PFSK-1 (cell line): ENCODE data around the gene DGKB.

Experiments
- FOXP2 ChIP-seq: optimal IDR thresholded peaks from 2 replicates; pipeline ENCODE3; 2011; ENCODE audit warnings: borderline replicate concordance, control low read depth, inconsistent platforms; ENCODE audit not compliant: insufficient read depth; ENCODE audit errors: extremely low read length, extremely low read depth
- POLR2AphosphoS5 ChIP-seq: IDR thresholded peaks from 2 replicates; pipeline ENCODE4 v1.6.1; 2012; ENCODE audit warnings: low read depth, mild to moderate bottlenecking, control low read depth, low read length, moderate library complexity
- SIN3A ChIP-seq: IDR thresholded peaks from 2 replicates; pipeline ENCODE4 v1.6.1; 2012; ENCODE audit warnings: mild to moderate bottlenecking, low read length, moderate library complexity, borderline replicate concordance; ENCODE audit not compliant: insufficient read depth
- TAF1 ChIP-seq: IDR thresholded peaks from 2 replicates; pipeline ENCODE4 v1.6.1; 2012; ENCODE audit warnings: low read length, control low read depth, borderline replicate concordance; ENCODE audit not compliant: insufficient read depth
- TF ChIP-seq, protein P1 (sequence below), 2 experiments: IDR thresholded peaks; 2 replicates each; pipeline versions ENCODE4 v1.6.1 to v1.8.0; 2011 to 2012; ENCODE audit warnings: low read depth in 2 of 2, low read length in 2 of 2, control low read depth in 1 of 2, inconsistent platforms in 1 of 2, mild to moderate bottlenecking in 1 of 2, moderate library complexity in 1 of 2; ENCODE audit not compliant: insufficient read depth in 1 of 2

DGKB gene

DNA sequence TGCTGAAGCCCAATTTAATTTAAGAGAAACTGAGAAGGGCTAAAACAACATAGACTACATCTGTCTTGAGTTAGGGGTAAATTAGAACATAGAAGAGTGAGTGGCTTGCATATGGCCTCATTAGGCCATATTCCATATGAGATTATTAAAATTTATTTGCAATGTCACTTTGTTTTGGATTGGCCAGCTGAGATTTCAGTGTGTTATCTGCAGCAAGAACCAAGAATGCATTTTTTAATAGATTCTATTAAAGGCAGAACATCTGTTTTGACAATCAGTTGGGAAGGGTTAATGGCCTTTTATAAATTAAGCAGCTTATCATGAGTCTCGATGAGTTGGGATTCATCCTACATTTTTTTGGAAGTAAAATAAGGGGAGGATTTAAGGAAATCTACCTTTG lies 236.2 kb downstream of the DGKB start:
- TF ChIP-seq POLR2AphosphoS5 (no peak), SIN3A (no peak), TAF1 (no peak), FOXP2 (no peak)
- TF ChIP-seq, protein P1, sequence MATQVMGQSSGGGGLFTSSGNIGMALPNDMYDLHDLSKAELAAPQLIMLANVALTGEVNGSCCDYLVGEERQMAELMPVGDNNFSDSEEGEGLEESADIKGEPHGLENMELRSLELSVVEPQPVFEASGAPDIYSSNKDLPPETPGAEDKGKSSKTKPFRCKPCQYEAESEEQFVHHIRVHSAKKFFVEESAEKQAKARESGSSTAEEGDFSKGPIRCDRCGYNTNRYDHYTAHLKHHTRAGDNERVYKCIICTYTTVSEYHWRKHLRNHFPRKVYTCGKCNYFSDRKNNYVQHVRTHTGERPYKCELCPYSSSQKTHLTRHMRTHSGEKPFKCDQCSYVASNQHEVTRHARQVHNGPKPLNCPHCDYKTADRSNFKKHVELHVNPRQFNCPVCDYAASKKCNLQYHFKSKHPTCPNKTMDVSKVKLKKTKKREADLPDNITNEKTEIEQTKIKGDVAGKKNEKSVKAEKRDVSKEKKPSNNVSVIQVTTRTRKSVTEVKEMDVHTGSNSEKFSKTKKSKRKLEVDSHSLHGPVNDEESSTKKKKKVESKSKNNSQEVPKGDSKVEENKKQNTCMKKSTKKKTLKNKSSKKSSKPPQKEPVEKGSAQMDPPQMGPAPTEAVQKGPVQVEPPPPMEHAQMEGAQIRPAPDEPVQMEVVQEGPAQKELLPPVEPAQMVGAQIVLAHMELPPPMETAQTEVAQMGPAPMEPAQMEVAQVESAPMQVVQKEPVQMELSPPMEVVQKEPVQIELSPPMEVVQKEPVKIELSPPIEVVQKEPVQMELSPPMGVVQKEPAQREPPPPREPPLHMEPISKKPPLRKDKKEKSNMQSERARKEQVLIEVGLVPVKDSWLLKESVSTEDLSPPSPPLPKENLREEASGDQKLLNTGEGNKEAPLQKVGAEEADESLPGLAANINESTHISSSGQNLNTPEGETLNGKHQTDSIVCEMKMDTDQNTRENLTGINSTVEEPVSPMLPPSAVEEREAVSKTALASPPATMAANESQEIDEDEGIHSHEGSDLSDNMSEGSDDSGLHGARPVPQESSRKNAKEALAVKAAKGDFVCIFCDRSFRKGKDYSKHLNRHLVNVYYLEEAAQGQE (IDR thresholded peaks at IDR 0.05; ENCODE audit: insufficient read depth in 1 of 2, low read depth in 2 of 2, low read length in 2 of 2): no peak

DNA sequence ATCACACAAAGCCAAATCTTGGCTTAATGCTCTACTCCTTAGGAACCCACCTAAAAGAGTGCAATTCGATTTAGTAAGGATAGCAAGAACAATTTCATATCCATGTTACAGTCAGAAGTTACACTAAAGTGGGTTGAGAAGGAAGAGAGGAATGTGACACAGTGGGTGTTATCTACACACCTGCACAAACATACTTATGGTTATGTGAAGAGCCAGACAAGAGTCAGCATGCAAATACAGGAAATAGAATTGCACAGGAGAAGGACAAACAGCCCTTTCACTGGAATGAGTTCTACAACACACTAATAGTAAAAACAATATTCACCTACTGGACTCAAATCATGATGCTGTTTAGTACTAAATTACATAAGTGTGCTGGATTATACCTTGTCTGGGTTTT lies 262.8 kb downstream of the DGKB start:
- TF ChIP-seq FOXP2 (no peak), TAF1 (no peak), POLR2AphosphoS5 (no peak), SIN3A (no peak)
- TF ChIP-seq, protein P1 (IDR thresholded peaks at IDR 0.05; ENCODE audit: insufficient read depth in 1 of 2, low read depth in 2 of 2, low read length in 2 of 2): no peak

DNA sequence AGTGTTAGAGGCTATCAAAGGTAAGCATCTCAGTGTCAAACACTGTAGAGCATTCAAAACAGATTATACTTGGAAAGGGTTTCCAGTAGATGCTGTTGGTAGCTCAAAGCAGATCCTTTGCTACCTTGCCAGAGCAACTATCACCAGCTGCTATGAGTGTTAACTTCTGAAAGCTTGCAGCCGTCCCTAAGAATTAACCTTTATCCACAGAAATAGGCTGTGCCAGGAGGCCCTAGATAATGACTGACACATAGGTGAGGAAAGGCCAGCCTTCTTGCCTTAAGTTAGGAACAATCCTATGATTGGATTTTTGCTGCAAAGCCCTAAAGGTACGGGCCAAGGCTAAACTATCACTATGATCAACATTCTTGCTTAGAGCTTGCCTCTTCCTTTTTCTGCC lies 263.2 kb downstream of the DGKB start:
- TF ChIP-seq FOXP2 (no peak), TAF1 (no peak), POLR2AphosphoS5 (no peak), SIN3A (no peak)
- TF ChIP-seq, protein P1 (IDR thresholded peaks at IDR 0.05; ENCODE audit: insufficient read depth in 1 of 2, low read depth in 2 of 2, low read length in 2 of 2): no peak

DNA sequence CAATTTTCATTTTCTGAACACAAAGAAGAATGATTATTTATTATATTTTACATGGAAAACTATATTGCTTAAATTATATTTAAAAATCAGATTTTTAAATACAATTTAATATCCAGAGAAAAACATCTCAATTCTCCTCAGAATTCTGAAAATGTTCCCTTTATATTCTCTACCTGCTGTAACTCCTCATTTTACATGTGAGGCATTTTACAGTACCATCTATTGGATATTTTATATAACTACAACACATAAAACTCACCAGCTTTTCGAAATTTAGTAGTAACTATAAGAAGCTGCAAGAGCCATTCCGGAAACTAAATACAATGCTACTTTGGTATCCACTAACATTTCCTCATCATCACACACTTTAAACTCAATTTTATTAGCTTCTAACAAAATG lies 264.6 kb downstream of the DGKB start:
- no peak for TF ChIP-seq POLR2AphosphoS5
- no peak for TF ChIP-seq SIN3A
- TF ChIP-seq, protein P1 (IDR thresholded peaks at IDR 0.05; ENCODE audit: insufficient read depth in 1 of 2, low read depth in 2 of 2, low read length in 2 of 2): no peak
- no peak for TF ChIP-seq TAF1
- no peak for TF ChIP-seq FOXP2

DNA sequence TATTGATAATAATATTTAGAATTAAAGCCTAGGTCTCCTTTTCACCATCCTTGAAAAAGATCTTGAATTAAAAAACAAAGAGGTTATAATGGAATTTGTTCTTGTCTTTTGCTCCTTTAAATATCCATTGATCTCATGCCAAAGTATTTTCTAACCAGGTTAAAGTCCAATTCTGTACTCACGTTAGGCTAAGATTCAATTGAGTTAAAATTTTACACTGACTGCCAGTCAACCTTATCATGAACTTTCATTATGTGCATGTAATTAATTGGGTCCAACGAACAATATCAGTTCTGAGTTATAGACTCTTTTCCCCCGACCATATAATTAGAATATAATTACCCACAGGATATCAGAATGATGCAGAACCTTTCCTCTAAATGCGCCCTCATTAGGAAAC lies 266.6 kb downstream of the DGKB start:
- no peak for TF ChIP-seq FOXP2
- TF ChIP-seq, protein P1 (IDR thresholded peaks at IDR 0.05; ENCODE audit: insufficient read depth in 1 of 2, low read depth in 2 of 2, low read length in 2 of 2): no peak
- TF ChIP-seq TAF1: no peak
- no peak for TF ChIP-seq POLR2AphosphoS5
- TF ChIP-seq SIN3A: no peak
